ENCODE results near the gene VPS4B. TPM values are rescaled to one million over a fixed set of nuclear protein-coding genes. Genes with fewer than 3 reads are reported as not detected.

Gene VPS4B
- polyA plus RNA-seq, 1 experiment, result 17.0 TPM

DNA sequence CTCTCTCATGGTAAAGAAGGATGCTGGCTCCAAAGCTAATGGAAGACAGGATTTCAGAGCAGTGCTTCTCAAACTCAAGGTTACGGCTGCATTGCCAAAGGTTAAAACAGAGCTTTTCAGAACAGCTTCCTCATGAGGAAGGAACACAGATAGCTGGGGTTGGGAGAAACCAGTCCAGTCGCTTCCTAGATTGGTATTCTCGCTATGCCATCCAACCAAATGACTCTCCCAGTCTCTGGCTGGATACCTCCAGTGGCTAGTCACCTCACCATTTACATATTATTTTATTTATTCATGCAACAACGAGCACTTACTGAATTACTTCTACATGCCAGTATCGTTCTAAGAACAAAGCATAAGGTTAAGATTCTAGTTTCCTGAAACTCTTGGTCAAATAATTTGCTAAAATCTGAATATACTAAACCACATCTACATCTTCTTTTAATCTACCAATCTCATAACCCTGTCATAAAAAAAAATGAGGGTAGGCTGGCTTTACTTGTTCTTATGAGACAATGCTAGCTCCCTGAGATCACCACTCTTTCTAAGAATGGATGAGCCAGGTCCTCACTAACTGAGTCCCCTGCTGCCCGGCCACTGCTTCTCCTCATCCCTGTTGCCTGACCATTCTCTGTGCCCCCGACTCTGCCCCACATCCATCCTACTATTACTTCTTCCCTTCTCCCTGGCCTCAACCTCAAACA, 75.6 kb downstream of the VPS4B start:
- CTCF ChIA-PET, result interaction anchor here (0.6 to 1.0 kb wide), 3 partner anchors 12 to 497 kb away, joined by 3 to 4 read pairs (median 3); no protein-coding TSS in a partner anchor
- POLR2A ChIA-PET, result no interaction called here

DNA sequence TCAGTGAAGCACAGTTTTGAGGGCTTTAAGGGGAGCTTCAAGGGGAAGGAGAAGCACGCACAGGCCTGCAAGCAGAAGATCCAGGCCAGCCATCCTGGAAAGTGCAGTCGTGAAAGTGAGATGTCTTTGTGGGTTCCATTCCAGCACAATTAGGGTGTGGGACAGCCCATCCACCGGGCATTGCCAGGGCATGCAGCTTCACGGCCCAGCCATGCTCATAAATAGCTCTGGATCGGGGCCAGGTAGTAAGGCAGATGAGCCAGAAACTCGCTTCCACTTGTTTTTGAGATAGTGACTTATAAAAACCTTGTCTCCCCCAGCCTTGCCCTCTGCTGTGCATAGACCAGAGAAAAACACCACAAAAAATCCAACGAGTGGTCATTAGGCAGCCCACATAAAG, 76.2 kb downstream of the VPS4B start:
- no peak for DNase-seq (ENCODE audit: low read depth)
- Histone ChIP-seq H3K4me3 (ENCODE audit: low read depth, low read length) (no peak overlapping the region), H3K27me3 (ENCODE audit: control insufficient read depth, insufficient read depth, low read length) (no peaks in the 10 kb centered on the region), H3K36me3 (ENCODE audit: control insufficient read depth, insufficient read depth, low read length) (peaks cover 17% of the 10 kb centered on the region)
- POLR2A ChIA-PET, result no interaction called here
- TF ChIP-seq CTCF (IDR thresholded peaks at IDR 0.05; ENCODE audit: insufficient read depth, low read depth, low read length), result no peak
- CTCF ChIA-PET, result interaction anchor here (0.6 to 1.4 kb wide), 4 partner anchors 10 to 498 kb away, joined by 3 to 6 read pairs (median 4); no protein-coding TSS in a partner anchor

More for the DNA sequence above, 75.6 kb downstream of the VPS4B start:
- no peaks in the 10 kb centered on the region for H3K27me3 ChIP-seq (ENCODE audit: control insufficient read depth, insufficient read depth, low read length)
- TF ChIP-seq CTCF (IDR thresholded peaks at IDR 0.05; ENCODE audit: insufficient read depth, low read depth, low read length), result no peak
- no peak for DNase-seq (ENCODE audit: low read depth)
- H3K36me3 ChIP-seq (ENCODE audit: control insufficient read depth, insufficient read depth, low read length), result peaks cover 17% of the 10 kb centered on the region
- no peak overlapping the region for H3K4me3 ChIP-seq (ENCODE audit: low read depth, low read length)

DNA sequence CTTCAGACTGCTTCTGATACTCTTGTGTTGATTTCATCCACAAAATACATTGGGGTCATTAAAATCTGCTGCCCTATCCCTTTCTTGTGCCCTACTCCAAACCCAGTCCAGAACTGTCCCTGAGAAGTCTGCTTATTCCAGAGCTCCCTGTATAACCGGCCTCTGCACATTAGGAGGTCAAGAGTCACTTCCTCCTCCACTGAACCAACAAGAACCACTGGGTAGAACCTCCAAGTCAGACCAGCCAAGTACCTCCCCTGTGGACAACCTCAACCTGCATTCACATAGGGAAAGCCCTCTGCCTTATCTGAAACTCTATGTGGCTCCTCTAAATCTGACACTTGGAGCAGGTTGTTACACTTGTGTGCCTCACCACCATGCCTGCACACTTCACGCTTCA, 77.4 kb downstream of the VPS4B start:
- no peak overlapping the region for H3K4me3 ChIP-seq (ENCODE audit: low read depth, low read length)
- CTCF ChIA-PET, result interaction anchor here (1.4 kb wide), 1 partner anchor 9 kb away, joined by 6 read pairs; no protein-coding TSS in a partner anchor
- no peak for TF ChIP-seq CTCF (IDR thresholded peaks at IDR 0.05; ENCODE audit: insufficient read depth, low read depth, low read length)
- no peaks in the 10 kb centered on the region for H3K27me3 ChIP-seq (ENCODE audit: control insufficient read depth, insufficient read depth, low read length)
- no peak for DNase-seq (ENCODE audit: low read depth)
- peaks cover 13% of the 10 kb centered on the region for H3K36me3 ChIP-seq (ENCODE audit: control insufficient read depth, insufficient read depth, low read length)
- POLR2A ChIA-PET, result no interaction called here

DNA sequence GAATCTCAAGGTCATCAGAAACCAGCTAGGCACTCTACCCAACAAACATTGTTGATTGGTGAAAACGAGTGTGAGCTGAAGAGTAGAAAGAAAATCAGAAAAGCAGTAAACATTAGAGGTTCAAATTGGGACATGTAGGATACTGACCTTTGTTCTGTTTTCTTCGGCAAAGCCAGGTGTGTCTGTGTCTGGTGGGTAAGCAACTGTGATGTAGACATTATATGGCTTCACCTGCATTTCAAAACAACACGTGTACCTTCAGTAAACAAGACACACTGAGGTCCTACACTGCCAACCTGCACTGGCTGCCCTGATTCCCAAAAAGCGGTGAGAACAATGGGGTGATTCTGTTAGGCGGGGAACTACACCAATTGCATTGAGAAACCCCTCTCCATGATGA, 78.0 kb downstream of the VPS4B start:
- no peak for DNase-seq (ENCODE audit: low read depth)
- ChIA-PET POLR2A (no interaction called here), CTCF (interaction anchor here (0.6 to 1.5 kb wide), 2 partner anchors 34 to 94 kb away, joined by 3 read pairs; no protein-coding TSS in a partner anchor)
- Histone ChIP-seq H3K36me3 (ENCODE audit: control insufficient read depth, insufficient read depth, low read length) (peaks cover 11% of the 10 kb centered on the region), H3K27me3 (ENCODE audit: control insufficient read depth, insufficient read depth, low read length) (no peaks in the 10 kb centered on the region), H3K4me3 (ENCODE audit: low read depth, low read length) (no peak overlapping the region)
- TF ChIP-seq CTCF (IDR thresholded peaks at IDR 0.05; ENCODE audit: insufficient read depth, low read depth, low read length), result no peak

DNA sequence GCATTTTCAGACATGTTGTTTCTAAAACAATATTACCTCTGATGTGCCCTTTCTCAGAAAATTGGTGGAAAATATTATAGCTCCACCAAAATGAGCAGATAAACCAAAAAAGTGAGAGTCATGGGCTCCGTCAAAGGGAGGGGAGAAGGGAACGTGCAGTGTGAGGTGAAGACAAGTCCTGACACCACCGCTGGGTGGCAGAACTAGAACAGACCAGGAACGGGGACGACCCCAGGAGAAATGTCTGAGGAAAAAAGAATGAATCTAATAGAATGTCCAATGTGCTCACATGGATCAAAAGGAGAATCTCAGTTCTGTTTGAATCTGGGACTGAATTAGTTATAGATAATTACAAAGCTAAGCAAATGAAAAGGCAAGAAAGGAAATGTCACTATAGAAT, 80.1 kb downstream of the VPS4B start:
- POLR2A ChIA-PET, result no interaction called here
- H3K27me3 ChIP-seq (ENCODE audit: control insufficient read depth, insufficient read depth, low read length), result no peaks in the 10 kb centered on the region
- DNase-seq (ENCODE audit: low read depth), result no peak
- H3K36me3 ChIP-seq (ENCODE audit: control insufficient read depth, insufficient read depth, low read length), result peaks cover 11% of the 10 kb centered on the region
- H3K4me3 ChIP-seq (ENCODE audit: low read depth, low read length), result no peak overlapping the region
- CTCF ChIA-PET, result interaction anchor here (1.0 to 3.1 kb wide), 6 partner anchors 9 to 102 kb away, joined by 3 to 7 read pairs (median 4); no protein-coding TSS in a partner anchor
- TF ChIP-seq CTCF (IDR thresholded peaks at IDR 0.05; ENCODE audit: insufficient read depth, low read depth, low read length), result peak; percentile 54

Measured in BJ (cell line).